ENCODE results near the gene NUDT5. TPM values are rescaled to one million over a fixed set of nuclear protein-coding genes. Genes with fewer than 3 reads are reported as not detected.

The NUDT5 gene
- 10 to 100 TPM; 10.8 to 12.8 TPM for total RNA-seq

GRCh38 chr10:12195603-12196506 lies at the start of gene NUDT5, which contains the start of gene CDC123:
Gene NUDT5, minus strand, starts transcription at chr10:12195891. Its CDS starts 9,600 bp downstream, at chr10:12186291.
Gene CDC123, plus strand, starts transcription at chr10:12196188. Its CDS starts 58 bp downstream, at chr10:12196246.
- H3K27me3 ChIP-seq = no peaks in the 10 kb centered on the region
- H3K4me1 ChIP-seq = peaks cover 0 to 39% of the 10 kb centered on the region in 2 donors
- peak; percentile 87 for DNase-seq (ENCODE audit: low spot score)
- peak within 1 kb of the TSS; percentile 71 to 75 for H3K4me3 ChIP-seq
- no peak for TF ChIP-seq CTCF (IDR thresholded peaks at IDR 0.05)
- H3K36me3 ChIP-seq = peaks cover 11% of the 10 kb centered on the region
- H3K27ac ChIP-seq = peak within 1 kb of the TSS; percentile 90 to 92
- H3K9me3 ChIP-seq = no peaks in the 10 kb centered on the region

- Histone ChIP-seq H3K36me3 (peaks cover 49% of the 10 kb centered on the region), H3K27me3 (no peaks in the 10 kb centered on the region), H3K27ac (peak overlapping the region; percentile 86 to 89), H3K9me3 (no peaks in the 10 kb centered on the region), H3K4me3 (no peak overlapping the region), H3K4me1 (peaks cover 0 to 31% of the 10 kb centered on the region in 2 donors)
- DNase-seq (ENCODE audit: low spot score) = no peak
- TF ChIP-seq CTCF (IDR thresholded peaks at IDR 0.05) = no peak
Measured at GRCh38 chr10:12243864-12244620, 48.4 kb upstream of the NUDT5 start.

GRCh38 chr10:12241810-12242529 lies 46.3 kb upstream of the NUDT5 start:
- Histone ChIP-seq H3K9me3 (no peaks in the 10 kb centered on the region), H3K4me3 (no peak overlapping the region), H3K27ac (peak overlapping the region; percentile 86 to 89), H3K4me1 (peaks cover 0 to 36% of the 10 kb centered on the region in 2 donors), H3K27me3 (no peaks in the 10 kb centered on the region), H3K36me3 (peaks cover 38% of the 10 kb centered on the region)
- DNase-seq (ENCODE audit: low spot score) = peak; percentile 69
- TF ChIP-seq CTCF (IDR thresholded peaks at IDR 0.05) = no peak

- peaks cover 11% of the 10 kb centered on the region for H3K36me3 ChIP-seq
- no peak for TF ChIP-seq CTCF (IDR thresholded peaks at IDR 0.05)
- H3K27ac ChIP-seq = peak overlapping the region; percentile 86 to 89
- no peaks in the 10 kb centered on the region for H3K9me3 ChIP-seq
- H3K27me3 ChIP-seq = no peaks in the 10 kb centered on the region
- no peak overlapping the region for H3K4me3 ChIP-seq
- peaks cover 0 to 54% of the 10 kb centered on the region in 2 donors for H3K4me1 ChIP-seq
- DNase-seq (ENCODE audit: low spot score) = no peak
Measured at GRCh38 chr10:12238821-12239220, 43.1 kb upstream of the NUDT5 start.
